WERI-Rb-1 (cell line): ENCODE results near the gene RGS18.
"Not testable (repeated sequence)": the region's sequence is repeated elsewhere in the genome, so short reads cannot be mapped to it uniquely, and the experiment has no call there.

Experiments
- DNase-seq: peaks from one replicate; pipeline ENCODE4 v3.0.0-alpha.2; 2020
- H3K27ac ChIP-seq: fragments of 250-450 bp; sonication (Bioruptor Pico); 2 replicates; pipeline ENCODE4 v1.5.1; 2020; ENCODE audit warnings: mild to moderate bottlenecking, moderate library complexity
- H3K27me3 ChIP-seq: fragments of 250-450 bp; sonication (Bioruptor Pico); 2 replicates; pipeline ENCODE4 v1.5.1; 2021; ENCODE audit warnings: mild to moderate bottlenecking, low read depth, moderate library complexity; ENCODE audit not compliant: insufficient read depth, severe bottlenecking
- H3K36me3 ChIP-seq: fragments of 250-450 bp; sonication (Bioruptor Pico); 2 replicates; pipeline ENCODE4 v1.5.1; 2020; ENCODE audit warnings: mild to moderate bottlenecking, moderate library complexity
- H3K4me3 ChIP-seq: 2 replicates; pipeline ENCODE4 v1.5.1; 2011; ENCODE audit warnings: low read depth, mild to moderate bottlenecking, control low read depth, low read length
- H3K9me3 ChIP-seq: fragments of 250-450 bp; sonication (Bioruptor Pico); 2 replicates; pipeline ENCODE4 v1.5.1; 2021; ENCODE audit warnings: mild to moderate bottlenecking, moderate library complexity; ENCODE audit not compliant: severe bottlenecking
- CTCF ChIP-seq: IDR thresholded peaks from 2 replicates; pipeline ENCODE4 v1.5.1; 2011; ENCODE audit warnings: low read depth, mild to moderate bottlenecking, control low read depth, inconsistent platforms, low read length

Gene RGS18

GRCh38 chr1:192159014-192159413 is 752 bp downstream of the RGS18 start:
- DNase-seq: no peak
- no peak for TF ChIP-seq CTCF
- no peak overlapping the region for H3K4me3 ChIP-seq
- no peaks in the 10 kb centered on the region for H3K36me3 ChIP-seq
- H3K9me3 ChIP-seq: no peaks in the 10 kb centered on the region
- H3K27ac ChIP-seq: no peak overlapping the region
- H3K27me3 ChIP-seq: no peaks in the 10 kb centered on the region

GRCh38 chr1:192159781-192160180 is 1.5 kb downstream of the RGS18 start:
- H3K4me3 ChIP-seq: no peak overlapping the region
- no peak for TF ChIP-seq CTCF
- no peak overlapping the region for H3K27ac ChIP-seq
- H3K36me3 ChIP-seq: no peaks in the 10 kb centered on the region
- no peaks in the 10 kb centered on the region for H3K9me3 ChIP-seq
- no peak for DNase-seq
- H3K27me3 ChIP-seq: no peaks in the 10 kb centered on the region

GRCh38 chr1:192160196-192160595 is 1.9 kb downstream of the RGS18 start:
- Histone ChIP-seq H3K27me3 (no peaks in the 10 kb centered on the region), H3K4me3 (no peak overlapping the region), H3K36me3 (no peaks in the 10 kb centered on the region), H3K9me3 (no peaks in the 10 kb centered on the region), H3K27ac (no peak overlapping the region)
- DNase-seq: no peak
- no peak for TF ChIP-seq CTCF

GRCh38 chr1:192161976-192162375 is 3.7 kb downstream of the RGS18 start:
- Histone ChIP-seq H3K27ac (no peak overlapping the region), H3K36me3 (no peaks in the 10 kb centered on the region), H3K27me3 (no peaks in the 10 kb centered on the region), H3K9me3 (no peaks in the 10 kb centered on the region), H3K4me3 (no peak overlapping the region)
- no peak for TF ChIP-seq CTCF
- no peak for DNase-seq

- no peaks in the 10 kb centered on the region for H3K27me3 ChIP-seq
- no peak overlapping the region for H3K27ac ChIP-seq
- no peaks in the 10 kb centered on the region for H3K9me3 ChIP-seq
- H3K4me3 ChIP-seq: no peak overlapping the region
- H3K36me3 ChIP-seq: no peaks in the 10 kb centered on the region
- TF ChIP-seq CTCF: no peak
- no peak for DNase-seq
Measured at GRCh38 chr1:192162376-192162775, 4.1 kb downstream of the RGS18 start.

- not testable (repeated sequence) for DNase-seq, H3K27me3 ChIP-seq, H3K9me3 ChIP-seq, H3K4me3 ChIP-seq, H3K36me3 ChIP-seq, H3K27ac ChIP-seq
Measured at GRCh38 chr1:192165002-192165401, 6.7 kb downstream of the RGS18 start.
